ENCODE data around the gene KRTAP4-11.
"Not testable (repeated sequence)": the region's sequence is repeated elsewhere in the genome, so short reads cannot be mapped to it uniquely, and the experiment has no call there.

The KRTAP4-11 gene

DNA sequence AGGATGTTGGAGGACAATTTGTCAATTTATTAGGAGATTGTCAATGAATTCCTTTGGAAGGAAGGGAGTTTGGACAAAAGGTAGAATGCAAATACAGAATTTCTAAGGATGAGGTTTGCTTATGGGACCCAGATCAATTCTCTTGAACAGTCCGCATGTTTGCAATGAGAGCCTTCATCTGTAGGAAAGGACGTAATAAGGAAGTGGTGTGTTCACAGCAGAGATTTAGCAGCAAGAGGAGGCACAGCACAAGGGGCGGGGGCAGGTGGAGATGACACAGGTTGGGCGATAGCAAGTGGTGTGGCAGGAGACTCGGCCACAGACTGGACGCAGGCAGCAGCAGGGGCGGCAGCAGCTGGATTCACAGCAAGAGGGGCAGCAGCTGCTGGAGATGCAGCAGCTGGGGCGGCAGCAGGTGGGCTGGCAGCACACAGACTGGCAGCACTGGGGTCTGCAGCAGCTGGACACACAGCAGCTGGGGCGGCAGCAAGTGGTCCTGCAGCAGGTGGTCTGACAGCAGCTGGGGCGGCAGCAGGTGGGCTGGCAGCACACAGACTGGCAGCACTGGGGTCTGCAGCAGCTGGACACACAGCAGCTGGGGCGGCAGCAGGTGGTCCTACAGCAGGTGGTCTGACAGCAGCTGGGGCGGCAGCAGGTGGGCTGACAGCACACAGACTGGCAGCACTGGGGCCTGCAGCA, 5.3 kb upstream of the KRTAP4-11 start:
- DNase-seq (ENCODE audit: low read depth): not testable (repeated sequence)

DNA sequence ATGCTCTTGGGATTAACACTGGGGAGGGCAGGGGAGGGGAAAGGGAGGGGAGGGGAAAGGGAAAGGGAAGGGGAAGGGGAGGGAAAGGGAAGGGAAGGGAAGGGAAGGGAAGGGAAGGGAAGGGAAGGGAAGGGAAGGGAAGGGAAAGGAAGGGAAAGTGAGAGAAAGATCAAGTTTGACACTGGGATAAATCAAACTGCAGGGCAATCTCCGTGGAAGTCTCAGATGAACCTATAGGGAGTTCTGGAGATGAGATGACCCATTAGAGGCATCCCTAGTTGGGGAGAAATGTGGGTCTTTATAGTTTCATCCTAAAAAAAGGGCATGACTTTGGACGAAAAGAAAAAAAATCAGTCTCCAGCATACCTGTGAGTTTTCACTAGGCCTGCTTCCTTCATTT, 3.6 kb upstream of the KRTAP4-11 start:
- DNase-seq (ENCODE audit: low read depth): no peak

DNA sequence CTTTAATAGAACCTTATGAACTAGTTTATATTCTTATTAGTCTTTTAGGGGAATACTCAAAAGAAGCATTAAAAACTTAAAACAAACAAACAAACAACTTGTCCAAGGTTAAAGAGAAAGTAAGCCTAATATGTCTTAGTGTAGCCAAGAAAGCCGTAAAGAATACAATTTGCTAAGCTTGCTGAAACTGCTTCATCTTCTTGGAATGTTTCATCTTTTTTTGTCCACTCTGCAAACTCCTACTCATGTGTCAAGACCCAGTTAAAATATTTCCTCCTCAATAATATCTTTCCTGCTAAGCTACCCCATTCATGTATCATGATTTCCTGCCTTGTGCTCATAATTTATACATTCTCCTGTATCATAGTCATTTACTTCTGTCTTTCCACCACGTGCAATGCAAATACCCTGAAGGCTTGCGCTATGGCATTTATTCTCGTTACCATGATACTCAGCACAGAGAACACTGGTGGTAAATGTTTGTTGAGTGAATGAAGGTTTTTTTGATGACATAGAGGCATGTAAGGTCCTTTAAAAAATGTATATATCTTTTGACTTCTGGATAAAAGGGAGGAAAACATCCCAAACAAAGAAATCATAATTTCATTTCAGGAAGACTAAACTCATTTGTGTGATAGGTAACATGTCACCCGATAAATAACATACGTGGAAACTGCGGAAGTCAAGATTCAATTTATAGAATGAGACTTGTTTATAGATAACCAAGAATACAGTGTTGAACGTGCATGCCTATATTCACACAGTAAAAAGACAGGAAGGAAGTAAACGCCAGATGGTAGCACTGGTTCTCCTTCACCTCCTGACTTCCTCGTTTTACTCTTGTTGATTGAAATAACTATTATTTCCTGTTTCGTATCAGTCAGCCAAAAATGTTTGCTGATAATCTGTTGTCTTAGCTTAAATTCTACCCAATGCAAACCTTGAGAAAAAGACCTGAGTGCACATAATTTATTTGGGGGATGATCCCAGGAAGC, 1.8 kb upstream of the KRTAP4-11 start:
- DNase-seq (ENCODE audit: low read depth): not testable (repeated sequence)

DNA sequence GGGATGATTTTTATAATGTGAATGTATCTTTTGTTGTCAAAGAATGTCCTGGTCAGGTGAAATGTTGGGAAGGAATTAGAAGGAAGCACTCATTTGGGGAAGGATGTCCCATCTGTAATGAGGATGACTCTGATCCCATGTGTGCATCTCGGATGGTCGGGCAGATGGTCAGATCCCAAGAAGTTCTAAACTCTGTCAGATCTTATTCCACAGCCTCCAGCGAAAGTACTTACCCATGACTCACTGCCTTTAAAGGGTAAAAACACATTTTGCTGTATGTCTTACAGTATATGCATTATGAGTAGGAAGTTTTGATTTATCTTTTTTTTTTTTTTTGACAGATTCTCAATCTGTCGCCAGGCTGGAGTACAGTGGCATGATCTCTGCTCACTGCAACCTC, 548 bp upstream of the KRTAP4-11 start:
- no peak for DNase-seq (ENCODE audit: low read depth)

DNA sequence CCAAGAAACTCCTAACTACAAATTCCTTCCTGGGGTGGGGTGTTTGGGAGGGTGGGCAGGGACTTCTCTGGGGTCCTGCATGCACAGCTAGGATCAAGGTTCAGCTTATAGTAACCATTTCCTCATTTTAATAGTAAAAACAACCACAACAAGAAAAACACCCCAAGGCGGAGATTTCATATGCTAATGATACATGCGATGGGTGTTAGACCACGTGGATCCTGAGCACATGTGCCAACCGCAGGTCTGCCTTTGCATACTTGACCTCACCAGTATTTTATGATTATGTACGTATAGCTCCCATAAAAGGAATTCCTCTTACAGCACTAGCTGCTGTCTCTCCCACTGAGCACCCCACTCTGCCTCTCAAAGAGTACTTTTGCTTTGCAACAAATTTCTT, 1.9 kb downstream of the KRTAP4-11 start:
- DNase-seq (ENCODE audit: low read depth): no peak

DNA sequence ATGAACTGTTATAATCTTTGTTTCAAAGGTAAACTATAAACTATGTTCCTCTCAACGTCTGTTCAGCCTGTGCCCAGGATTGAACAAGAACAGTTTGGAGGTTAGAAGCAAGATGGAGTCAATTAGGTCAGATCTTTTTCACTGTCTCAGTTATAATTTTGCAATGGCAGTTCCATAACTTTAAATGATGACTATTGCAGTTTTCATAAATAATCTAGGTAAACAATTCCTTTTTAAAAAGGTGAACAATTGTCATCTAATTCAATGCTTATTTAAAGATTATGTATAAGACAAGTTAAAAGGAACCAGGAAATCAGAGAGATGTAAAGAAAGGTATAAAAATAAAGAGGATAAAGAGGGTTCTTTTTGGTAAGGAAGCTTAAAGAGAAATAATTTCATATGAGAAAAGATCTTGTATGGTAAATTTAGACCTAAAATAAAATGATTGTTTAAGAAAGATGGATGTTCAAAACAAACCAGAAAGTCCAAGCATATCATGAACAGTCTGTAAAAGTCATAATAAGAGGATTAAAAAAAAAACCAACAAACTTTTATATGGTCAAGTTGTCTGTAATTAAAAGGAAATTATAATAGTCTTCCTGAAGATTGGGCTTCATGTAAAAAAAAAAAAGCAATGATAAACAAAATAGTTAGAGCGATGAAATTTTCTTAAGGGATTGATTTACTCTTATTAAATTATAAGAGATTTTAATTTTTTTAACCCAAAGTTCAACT, 6.9 kb downstream of the KRTAP4-11 start:
- no peak for DNase-seq (ENCODE audit: low read depth)

DNA sequence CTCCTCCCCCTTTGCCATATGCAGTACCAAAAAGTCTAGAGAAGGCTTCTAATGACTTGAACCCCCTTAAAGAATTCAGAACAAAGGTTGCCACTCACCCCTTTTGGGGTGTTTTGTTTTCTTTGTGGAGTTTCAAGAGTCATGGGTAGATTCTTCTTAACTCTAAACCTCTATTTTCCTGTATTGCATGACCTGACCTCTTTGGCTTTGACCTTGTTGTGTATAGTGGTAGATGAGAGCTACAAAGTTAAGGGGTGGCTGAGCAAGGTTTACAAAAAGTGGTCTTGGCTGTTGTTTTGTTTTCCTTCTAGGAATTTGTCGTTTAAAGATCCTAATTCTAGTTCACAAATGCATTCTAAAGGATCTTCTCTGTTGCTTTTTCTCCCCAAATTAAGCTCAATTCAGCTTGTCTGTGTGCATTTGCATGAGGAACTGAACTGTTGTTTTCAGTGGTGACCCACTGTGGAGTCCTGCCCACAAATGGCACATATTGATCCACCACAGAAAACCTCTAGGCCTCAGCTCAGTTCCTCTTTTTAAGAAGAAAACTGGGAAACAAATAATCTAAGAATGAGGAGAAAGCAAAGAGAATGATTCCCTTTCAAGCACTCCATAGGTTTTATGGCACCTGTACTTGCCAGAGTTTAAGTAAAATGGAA, 9.3 kb downstream of the KRTAP4-11 start:
- DNase-seq (ENCODE audit: low read depth): not testable (repeated sequence)

DNA sequence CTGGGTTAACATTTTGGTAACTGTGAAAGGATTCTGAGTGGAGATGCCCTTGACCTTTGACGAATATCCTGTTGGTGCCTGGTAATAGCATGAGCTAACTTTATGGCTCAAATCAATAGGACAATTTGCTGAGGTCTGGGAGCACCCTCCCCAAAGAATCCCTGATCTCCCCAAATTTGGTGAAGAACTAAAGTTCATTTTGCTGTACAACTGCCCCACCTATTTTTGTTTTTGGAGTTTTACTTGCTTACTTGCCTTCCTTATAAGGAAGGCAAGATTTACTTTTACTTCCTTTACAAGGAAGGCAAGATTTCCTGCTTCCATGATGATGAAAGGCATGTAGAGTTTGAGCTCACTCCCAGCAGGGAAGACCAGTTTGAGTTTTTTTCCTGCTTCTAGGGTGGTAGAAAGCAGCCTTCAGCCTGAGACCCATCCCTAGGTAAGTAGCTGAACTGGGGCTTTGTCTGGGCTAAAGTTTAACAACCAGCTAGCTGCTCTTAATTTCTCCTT, 10.2 kb downstream of the KRTAP4-11 start:
- DNase-seq (ENCODE audit: low read depth): no peak

DNA sequence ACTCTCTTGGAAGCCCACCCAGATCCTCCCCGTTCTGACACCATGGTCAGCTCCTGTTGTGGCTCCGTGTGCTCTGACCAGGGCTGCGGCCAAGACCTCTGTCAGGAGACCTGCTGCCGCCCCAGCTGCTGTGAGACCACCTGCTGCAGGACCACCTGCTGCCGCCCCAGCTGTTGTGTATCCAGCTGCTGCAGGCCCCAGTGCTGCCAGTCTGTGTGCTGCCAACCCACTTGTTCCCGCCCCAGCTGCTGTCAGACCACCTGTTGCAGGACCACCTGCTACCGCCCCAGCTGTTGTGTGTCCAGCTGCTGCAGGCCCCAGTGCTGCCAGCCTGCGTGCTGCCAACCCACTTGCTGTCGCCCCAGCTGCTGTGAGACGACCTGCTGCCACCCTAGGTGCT, 12.8 kb downstream of the KRTAP4-11 start, which contains the start of gene KRTAP4-9:
KRTAP4-9 (plus strand) TSS at position 43 of the 400 bp plus-strand sequence; CDS start at position 43, 0 bp downstream.
- not testable (repeated sequence) for DNase-seq (ENCODE audit: low read depth)

DNA sequence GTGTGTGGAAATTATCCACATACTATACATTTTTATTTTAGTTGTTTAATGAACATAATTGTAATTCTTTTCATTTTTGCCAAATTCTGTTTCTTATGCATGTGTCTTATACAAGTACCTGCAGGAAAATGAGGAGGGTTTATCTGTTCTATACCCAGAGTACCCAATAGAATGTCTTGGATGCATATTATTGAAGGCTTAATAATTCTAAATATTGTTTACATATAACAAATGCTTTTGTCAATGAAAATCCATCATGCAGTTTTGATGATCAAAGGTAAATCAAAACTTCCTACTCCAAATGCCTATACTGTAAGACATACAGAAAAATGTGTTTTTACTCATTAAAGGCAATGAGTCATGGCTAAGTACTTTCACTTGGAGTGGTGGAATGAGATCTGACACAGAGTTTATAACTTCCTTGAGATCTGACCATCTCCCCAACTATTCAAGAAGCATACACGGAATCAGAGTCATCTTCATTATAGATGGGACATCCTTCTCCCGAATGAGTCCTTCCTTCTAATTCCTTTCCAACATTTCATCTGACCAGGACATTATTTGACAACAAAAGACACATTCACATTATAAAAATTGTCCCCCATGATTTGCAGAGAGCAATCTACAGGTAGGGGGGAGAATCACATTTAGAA, 13.7 kb downstream of the KRTAP4-11 start:
- DNase-seq (ENCODE audit: low read depth): not testable (repeated sequence)

DNA sequence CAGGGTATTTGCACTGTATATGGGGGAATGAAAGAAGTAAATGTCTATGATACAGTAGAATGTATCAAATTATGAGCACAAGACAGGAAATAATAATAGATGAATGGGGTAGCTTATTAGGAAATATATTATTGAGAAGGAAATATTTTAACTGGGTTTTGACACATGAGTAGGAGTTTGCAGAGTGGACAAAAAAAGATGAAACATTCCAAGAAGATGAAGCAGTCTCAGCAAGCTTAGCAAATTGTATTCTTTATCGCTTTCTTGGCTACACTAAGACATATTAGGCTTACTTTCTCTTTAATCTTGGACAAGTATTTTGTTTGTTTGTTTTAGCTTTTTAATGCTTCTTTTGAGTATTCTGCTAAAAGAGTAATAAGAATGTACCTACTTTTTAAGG, 14.3 kb downstream of the KRTAP4-11 start:
- DNase-seq (ENCODE audit: low read depth): no peak

DNA sequence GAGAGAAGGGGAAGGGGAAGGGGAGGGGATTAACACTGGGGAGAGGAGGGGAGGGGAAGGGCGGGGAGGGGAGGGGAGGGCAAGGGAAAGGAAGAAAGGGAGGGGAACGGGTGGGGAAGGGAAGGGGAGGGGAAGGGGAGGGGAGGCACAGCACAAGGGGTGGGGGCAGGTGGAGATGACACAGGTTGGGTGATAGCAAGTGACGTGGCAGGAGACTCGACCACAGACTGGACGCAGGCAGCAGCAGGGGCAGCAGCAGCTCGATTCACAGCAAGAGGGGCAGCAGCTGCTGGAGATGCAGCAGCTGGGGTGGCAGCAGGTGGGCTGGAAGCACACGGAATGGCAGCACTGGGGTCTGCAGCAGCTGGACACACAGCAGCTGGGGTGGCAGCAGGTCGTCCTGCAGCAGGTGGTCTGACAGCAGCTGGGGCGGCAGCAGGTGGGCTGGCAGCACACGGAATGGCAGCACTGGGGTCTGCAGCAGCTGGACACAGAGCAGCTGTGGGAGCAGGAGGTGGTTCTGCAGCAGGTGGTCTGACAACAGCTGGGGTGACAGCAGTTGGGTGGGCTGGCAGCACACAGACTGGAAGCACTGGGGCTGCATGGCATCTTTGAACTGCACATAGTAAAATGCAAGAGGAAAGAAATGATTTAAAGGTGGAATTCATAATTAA, 16.4 kb downstream of the KRTAP4-11 start, which contains the start of gene KRTAP4-16:
KRTAP4-16 (minus strand) TSS at position 624 of the 674 bp plus-strand sequence; CDS start at position 624, 0 bp downstream.
- DNase-seq (ENCODE audit: low read depth): no peak

DNA sequence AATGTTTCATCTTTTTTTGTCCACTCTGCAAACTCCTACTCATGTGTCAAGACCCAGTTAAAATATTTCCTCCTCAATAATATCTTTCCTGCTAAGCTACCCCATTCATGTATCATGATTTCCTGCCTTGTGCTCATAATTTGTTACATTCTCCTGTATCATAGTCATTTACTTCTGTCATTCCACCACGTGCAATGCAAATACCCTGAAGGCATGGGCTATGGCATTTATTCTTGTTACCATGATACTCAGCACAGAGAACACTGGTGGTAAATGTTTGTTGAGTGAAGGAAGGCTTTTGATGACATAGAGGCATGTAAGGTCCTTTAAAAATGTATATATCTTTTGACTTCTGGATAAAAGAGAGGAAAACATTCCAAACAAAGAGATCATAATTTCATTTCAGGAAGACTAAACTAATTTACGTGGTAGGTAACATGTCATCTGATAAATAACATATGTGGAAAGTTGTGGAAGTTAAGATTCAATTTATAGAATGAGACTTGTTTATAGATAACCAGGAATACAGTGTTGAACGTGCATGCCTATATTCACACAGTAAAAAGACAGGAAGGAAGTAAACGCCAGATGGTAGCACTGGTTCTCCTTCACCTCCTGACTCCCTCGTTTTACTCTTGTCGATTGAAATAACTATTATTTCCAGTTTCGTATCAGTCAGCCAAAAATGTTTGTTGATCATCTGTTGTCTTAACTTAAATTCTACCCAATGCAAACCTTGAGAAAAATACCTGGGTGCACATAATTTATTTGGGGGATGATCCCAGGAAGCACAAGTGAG, 18.3 kb downstream of the KRTAP4-11 start:
- not testable (repeated sequence) for DNase-seq (ENCODE audit: low read depth)

DNA sequence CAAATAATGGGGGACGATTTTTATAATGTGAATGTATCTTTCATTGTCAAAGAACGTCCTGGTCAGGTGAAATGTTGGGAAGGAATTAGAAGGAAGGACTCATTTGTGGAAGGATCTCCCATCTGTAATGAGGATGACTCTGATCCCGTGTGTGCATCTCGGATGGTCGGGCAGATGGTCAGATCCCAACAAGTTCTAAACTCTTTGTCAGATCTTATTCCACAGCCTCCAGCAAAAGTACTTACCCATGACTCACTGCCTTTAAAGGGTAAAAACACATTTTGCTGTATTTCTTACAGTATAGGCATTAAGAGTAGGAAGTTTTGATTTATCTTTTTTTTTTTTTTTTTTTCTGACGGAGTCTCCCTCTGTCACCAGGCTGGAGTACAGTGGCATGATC, 19.7 kb downstream of the KRTAP4-11 start:
- no peak for DNase-seq (ENCODE audit: low read depth)

DNA sequence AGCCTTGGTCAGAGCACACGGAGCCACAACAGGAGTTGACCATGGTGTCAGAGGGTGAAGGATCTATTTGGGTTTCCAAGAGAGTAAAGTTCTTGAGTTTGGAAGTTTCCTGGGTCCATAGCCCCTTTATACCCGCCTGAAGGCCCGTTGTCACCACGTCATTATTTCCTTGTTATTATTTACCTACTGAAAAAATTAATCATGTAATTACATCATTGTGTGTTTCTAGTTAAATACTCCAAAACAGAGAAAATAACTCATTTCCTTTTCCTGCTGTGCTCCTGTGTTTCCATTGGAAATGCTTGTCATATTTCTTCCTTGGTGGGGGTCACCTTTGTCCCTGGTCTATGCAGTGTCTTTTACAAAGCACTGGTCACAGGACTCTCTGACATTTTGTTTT, 20.1 kb downstream of the KRTAP4-11 start, which contains the start of gene KRTAP4-8:
KRTAP4-8 (minus strand) TSS at position 101 of the 400 bp plus-strand sequence; CDS start at position 43, 58 bp downstream.
- no peak for DNase-seq (ENCODE audit: low read depth)

DNA sequence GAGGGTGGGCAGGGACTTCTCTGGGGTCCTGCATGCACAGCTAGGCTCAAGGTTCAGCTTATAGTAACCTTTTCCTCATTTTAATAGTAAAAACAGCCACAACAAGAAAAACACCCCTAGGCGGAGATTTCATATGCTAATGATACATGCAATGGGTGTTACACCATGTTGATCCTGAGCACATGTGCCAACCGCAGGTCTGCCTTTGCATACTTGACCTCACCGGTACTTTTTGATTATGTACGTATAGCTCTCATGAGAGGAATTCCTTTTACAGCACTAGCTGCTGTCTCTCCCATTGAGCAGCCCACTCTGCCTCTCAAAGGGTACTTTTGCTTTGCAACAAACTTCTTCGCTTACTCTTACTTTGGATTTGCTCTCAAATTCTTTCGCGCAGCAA, 22.1 kb downstream of the KRTAP4-11 start:
- DNase-seq (ENCODE audit: low read depth): no peak

DNA sequence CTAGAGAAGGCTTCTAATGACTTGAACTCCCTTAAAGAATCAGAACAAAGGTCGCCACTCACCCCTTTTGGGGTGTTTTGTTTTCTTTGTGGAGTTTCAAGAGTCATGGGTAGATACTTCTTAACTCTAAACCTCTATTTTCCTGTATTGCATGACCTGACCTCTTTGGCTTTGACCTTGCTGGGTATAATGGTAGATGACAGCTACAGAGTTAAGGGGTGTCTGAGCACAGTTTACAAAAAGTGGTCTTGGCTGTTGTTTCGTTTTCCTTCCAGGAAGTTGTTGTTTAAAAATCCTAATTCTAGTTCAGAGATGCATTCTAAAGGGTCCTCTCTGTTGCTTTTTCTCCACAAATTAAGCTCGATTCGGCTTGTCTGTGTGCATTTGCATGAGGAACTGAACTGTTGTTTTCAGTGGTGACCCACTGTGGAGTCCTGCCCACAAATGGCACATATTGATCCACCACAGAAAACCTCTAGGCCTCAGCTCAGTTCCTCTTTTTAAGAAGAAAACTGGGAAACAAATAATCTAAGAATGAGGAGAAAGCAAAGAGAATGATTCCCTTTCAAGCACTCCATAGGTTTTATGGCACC, 29.3 kb downstream of the KRTAP4-11 start:
- not testable (repeated sequence) for DNase-seq (ENCODE audit: low read depth)

DNA sequence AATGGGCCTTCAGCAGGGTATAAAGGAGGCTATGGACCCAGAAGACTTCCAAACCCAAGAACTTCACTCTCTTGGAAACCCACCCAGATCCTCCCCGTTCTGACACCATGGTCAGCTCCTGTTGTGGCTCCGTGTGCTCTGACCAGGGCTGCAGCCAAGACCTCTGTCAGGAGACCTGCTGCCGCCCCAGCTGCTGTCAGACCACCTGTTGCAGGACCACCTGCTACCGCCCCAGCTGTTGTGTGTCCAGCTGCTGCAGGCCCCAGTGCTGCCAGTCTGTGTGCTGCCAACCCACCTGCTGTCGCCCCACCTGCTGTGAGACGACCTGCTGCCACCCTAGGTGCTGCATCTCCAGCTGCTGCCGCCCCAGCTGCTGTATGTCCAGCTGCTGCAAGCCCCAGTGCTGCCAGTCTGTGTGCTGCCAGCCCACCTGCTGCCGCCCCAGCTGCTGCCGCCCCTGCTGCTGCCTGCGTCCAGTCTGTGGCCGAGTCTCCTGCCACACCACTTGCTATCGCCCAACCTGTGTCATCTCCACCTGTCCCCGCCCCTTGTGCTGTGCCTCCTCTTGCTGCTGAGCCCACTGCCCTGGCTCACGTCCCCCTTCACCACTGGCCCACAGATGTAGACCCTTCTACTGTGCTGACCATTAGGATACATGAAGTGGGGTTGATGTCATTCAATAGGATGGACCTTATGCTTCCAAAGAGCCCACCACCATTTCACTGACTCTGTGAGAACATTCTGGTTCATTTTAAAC, 33.9 kb downstream of the KRTAP4-11 start, which contains the start of gene KRTAP4-7:
KRTAP4-7 (plus strand) TSS at position 51 of the 757 bp plus-strand sequence; CDS start at position 108, 57 bp downstream.
- DNase-seq (ENCODE audit: low read depth): not testable (repeated sequence)

Measured in stimulated activated CD8-positive, alpha-beta memory T cell treated with anti-CD3 and anti-CD28 coated beads, Interleukin-12 subunit alpha, Interleukin-12 subunit beta, amount 100 ng/mL, for 1 hour (primary cell).